ENCODE results near the gene CRTAC1.

CRTAC1 gene

DNA sequence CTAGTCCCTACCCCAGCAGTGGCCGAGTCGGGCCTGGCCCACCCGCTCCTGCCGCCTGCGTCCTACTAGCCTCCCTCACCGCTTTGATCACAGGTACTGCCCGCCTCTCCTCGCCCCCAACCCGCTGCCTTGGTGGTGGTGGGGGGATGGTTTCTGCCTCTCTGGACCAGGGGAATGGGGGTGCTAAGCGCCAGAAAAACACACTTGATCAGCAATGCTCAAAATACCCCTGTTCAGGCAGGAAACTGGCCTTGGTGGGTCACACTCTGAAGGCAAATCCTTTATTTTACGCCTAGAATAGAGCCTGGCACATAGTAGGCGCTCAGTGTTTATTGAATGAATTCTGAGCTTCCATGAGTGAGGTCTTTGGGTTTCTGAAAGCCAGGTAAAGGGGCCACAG is 1.0 kb upstream of the CRTAC1 start:
- intact Hi-C loops (cut with DNase I): no loop called here
- DNase-seq: no peak

- intact Hi-C loops (cut with DNase I): loop anchor here (1.0 kb wide), 1 partner anchor 115 kb away; no protein-coding TSS in a partner anchor
- DNase-seq: peak in 9 of 10 donors; percentile 17 to 91 (median 34)
These were observed 590 bp upstream of the CRTAC1 start for GRCh38 chr10:98030991-98031431.

- DNase-seq: peak in 8 of 10 donors; percentile 23 to 91 (median 37)
- intact Hi-C loops (cut with DNase I): loop anchor here (1.0 kb wide), 1 partner anchor 113 kb away; no protein-coding TSS in a partner anchor
These were observed 1.0 kb downstream of the CRTAC1 start for GRCh38 chr10:98029149-98030092.

- intact Hi-C loops (cut with DNase I): no loop called here
- DNase-seq: peak; percentile 49 to 96 (median 70)
These were observed 2.2 kb downstream of the CRTAC1 start for GRCh38 chr10:98028168-98028770.

DNA sequence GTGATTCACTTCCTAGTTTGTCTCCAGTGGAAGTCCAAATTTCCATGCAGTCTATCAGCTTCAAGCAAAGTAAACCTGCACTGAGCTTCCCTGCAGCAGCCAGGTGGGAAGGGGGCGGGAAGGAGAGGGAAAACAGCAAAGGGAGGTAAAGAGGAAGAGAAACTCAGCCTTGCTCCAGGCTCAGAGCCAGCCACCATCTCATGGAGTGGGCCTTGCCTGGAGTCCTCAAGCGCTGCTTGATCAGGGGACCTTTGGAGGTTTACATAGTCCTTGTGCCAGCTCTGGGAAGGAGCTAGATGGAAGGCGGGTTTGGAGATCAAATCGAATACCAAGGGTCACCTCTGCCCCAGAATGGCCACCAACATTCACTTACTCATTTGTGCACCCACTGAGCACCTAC is 7.4 kb downstream of the CRTAC1 start:
- DNase-seq: no peak
- intact Hi-C loops (cut with DNase I): no loop called here

DNA sequence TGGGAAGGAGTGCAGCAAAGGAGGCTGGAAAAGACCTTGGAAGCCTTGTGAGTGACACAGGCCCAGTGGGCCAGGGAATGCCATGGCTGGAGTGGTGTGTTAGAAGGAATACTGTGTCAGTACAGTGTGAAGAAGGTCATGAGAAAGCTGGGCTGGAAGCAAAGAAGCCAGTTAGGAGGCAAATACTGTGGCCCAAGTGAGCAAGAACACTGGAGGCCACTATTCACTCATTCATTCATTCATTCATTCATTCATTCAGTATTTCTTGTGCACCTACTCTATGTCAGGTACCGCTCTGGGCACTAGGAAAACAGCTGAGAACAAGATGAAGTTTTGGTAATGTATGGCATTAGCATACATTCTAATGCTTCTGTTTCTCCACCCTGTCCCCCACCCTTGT is 9.6 kb downstream of the CRTAC1 start:
- DNase-seq: no peak
- intact Hi-C loops (cut with DNase I): no loop called here

- no peak for DNase-seq
- intact Hi-C loops (cut with DNase I): no loop called here
These were observed 10.2 kb downstream of the CRTAC1 start for GRCh38 chr10:98020254-98020653.

DNA sequence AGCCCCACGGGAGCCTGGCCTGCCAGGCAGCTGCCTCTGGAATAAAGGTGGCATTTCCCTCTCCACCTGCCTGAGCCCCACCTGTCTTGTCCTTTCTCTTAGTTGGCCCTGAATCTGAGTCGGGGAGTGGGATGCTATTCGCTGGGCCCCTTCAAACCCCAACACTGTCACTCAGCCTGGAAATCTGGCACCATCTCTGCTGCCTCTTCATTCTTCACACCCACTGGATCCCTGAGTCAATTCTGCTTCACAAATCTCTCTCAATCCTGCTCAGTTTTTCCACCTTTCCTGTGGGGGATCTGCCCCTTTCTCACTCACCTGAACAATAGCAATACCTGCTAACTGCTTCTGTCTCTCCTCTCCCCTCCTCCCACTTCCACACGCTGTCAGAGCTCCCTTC is 10.6 kb downstream of the CRTAC1 start:
- intact Hi-C loops (cut with DNase I): no loop called here
- no peak for DNase-seq

- DNase-seq: no peak
- intact Hi-C loops (cut with DNase I): no loop called here
These were observed 13.5 kb downstream of the CRTAC1 start for GRCh38 chr10:98016772-98017475.

DNA sequence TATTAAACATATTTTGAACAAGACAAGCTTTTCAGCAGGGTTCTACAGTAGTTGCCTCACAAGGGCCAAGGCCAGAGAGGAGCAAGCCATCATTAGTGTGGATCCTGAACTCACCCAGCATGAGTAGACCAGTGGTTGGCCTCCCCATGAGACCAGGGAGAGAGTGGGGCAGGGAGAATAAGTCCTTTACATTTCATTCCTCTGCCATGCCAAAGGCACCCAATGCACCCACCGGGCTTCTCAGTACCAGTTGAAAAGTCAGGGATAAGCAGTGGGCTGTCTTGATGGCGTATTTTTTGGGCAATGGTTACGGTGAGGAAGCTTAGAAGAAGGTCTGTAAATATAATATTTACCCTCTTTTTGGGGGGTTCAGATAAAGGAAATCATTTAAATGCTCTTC is 16.6 kb downstream of the CRTAC1 start:
- intact Hi-C loops (cut with DNase I): no loop called here
- DNase-seq: no peak

DNA sequence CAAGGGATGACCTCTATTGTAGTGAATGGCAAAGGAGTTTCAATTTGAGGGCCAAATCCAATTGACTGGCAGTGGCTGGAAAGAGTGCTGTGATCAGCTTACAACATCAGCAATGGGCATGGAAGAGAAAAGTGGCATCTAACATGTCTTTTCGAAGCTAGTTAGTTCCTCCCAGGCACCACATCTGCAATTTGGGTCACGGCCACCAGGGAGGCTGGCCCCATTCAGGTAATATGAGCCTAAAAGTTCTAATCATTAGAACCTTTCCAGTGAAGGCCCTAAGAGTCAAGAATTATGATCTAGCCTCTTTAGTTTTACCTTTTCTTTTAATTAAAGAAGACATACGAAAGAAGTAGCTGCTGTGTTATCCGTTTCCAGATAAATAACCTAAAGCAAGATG is 17.3 kb downstream of the CRTAC1 start:
- intact Hi-C loops (cut with DNase I): no loop called here

GRCh38 chr10:98012644-98013043 is 17.8 kb downstream of the CRTAC1 start:
- intact Hi-C loops (cut with DNase I): no loop called here
- DNase-seq: no peak

More for the DNA sequence above, 17.3 kb downstream of the CRTAC1 start:
- no peak for DNase-seq

GRCh38 chr10:98010939-98011685 is 19.3 kb downstream of the CRTAC1 start:
- DNase-seq: no peak
- intact Hi-C loops (cut with DNase I): no loop called here

- peak in 1 of 10 donors; percentile 35 for DNase-seq
- intact Hi-C loops (cut with DNase I): no loop called here
These were observed 24.2 kb downstream of the CRTAC1 start for GRCh38 chr10:98006266-98006665.

- DNase-seq: no peak
- intact Hi-C loops (cut with DNase I): no loop called here
These were observed 28.7 kb downstream of the CRTAC1 start for GRCh38 chr10:98001736-98002135.

DNA sequence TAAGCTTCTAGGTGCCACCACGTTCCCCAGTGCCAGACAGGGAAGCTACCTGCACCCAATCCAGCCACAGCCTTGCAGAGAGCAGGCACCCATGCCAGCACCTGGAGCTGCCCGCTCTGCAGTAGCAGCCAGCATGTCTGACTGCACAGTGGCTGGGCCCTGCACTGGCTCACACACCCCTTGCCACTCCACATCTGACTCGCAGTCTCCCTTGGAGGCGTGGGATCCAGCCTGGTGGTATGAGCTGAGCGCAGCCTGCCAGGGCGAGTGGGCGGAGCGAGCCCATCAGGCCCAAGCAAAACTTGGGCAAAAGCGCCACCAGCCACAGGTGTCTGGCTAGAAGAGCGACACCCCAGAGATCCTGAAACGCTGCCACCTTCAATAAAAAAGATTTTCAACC is 30.1 kb downstream of the CRTAC1 start:
- intact Hi-C loops (cut with DNase I): no loop called here

GRCh38 chr10:97999923-98000248 is 30.5 kb downstream of the CRTAC1 start:
- no peak for DNase-seq
- intact Hi-C loops (cut with DNase I): no loop called here

More for the DNA sequence above, 30.1 kb downstream of the CRTAC1 start:
- no peak for DNase-seq

DNA sequence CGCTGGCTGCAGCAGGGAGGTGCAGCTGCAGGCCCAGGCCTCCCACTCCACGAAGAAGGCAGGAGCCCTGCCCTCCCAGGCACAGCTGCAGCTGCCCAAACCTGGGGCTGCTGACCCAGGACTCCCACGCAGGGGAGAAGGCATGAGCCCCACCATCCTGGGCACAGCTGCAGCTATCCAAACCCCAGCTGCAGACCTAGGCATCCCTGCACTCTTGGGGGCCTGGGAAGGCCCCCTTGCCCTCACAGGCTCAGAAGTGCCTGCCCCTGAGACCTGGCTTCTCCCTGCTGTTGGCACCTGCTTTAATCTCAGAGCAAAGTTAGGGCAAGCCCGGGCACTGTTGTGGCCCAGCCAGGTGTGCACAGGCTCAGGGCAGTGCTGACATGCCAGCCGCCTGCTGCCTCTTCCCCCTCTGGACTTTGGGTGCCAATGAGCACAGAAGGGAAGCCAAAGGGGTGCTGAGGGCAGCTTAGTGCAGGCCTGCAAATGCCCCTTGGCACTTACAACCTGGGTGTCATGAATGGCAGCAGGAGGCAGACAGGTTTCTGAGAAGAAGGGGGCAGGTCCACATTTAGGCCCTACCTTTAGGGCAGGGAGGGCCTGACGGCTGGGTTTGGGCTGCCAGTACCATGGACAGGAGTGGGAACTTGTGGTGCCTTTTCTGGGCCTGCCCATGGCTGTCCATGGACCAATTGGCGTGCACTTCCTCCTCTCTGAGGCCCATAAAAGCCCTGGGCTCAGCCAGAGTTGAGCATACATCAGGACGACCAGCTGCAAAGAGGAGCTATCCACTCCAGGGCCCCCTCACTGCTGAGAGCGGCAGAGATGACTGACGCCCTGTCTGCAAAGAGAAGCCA is 31.1 kb downstream of the CRTAC1 start:
- intact Hi-C loops (cut with DNase I): no loop called here
- DNase-seq: no peak

GRCh38 chr10:97991871-97992270 is 38.5 kb downstream of the CRTAC1 start:
- intact Hi-C loops (cut with DNase I): no loop called here
- DNase-seq: no peak

DNA sequence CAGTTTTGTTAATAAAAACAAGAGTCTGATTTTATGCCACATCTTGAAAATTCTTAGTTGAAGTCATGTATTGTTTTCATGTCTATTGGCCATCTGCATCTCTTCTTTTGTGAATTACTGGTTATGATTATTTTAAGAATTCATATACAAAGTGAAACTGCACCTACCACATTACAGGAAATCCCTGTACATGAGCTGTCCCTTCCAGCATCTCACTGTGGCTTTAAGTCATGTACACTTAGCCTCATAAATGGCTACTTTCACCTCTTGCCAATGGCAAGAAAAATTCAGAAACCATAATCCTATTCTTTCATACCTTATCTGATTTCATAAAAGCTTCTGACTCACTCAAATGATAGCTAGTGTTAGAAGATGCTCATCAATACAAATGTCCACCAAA is 48.6 kb downstream of the CRTAC1 start:
- intact Hi-C loops (cut with DNase I): no loop called here
- DNase-seq: no peak

All from posterior cingulate gyrus (tissue), 11 donors.